Measurements from ENCODE around the gene KPTN.

- TF ChIP-seq CTCF (IDR thresholded peaks at IDR 0.05), result no peak
- TF ChIP-seq ZFX (IDR thresholded peaks at IDR 0.05; ENCODE audit: borderline replicate concordance), result no peak
Measured at GRCh38 chr19:47470447-47471195, 13.4 kb downstream of the KPTN start.
